NCI-H1105 treated with DMSO at 0.1 percent for 48 hours (cell line): Measurements from ENCODE around the gene ZNF618.
"Not testable (repeated sequence)": the region's sequence is repeated elsewhere in the genome, so short reads cannot be mapped to it uniquely, and the experiment has no call there.

ENCODE experiments used
- DNase-seq: peaks from one replicate; lab custom pipeline; 2025; lab: John Stamatoyannopoulos, UW

Gene ZNF618

GRCh38 chr9:113988385-113989016 lies 112.4 kb downstream of the ZNF618 start:
- no peak for DNase-seq

GRCh38 chr9:113989017-113989713 lies 113.1 kb downstream of the ZNF618 start:
- no peak for DNase-seq

GRCh38 chr9:113989714-113990569 lies 113.8 kb downstream of the ZNF618 start:
- no peak for DNase-seq

GRCh38 chr9:113990570-113990907 lies 114.4 kb downstream of the ZNF618 start:
- no peak for DNase-seq

GRCh38 chr9:113990975-113991471 lies 114.9 kb downstream of the ZNF618 start:
- no peak for DNase-seq

GRCh38 chr9:113991714-113992113 lies 115.6 kb downstream of the ZNF618 start:
- no peak for DNase-seq

GRCh38 chr9:113992276-113992951 lies 116.3 kb downstream of the ZNF618 start:
- peak; percentile 50 for DNase-seq

- DNase-seq: no peak
Measured at GRCh38 chr9:113992994-113993393, 116.9 kb downstream of the ZNF618 start.

GRCh38 chr9:113993838-113994540 lies 117.9 kb downstream of the ZNF618 start:
- peak; percentile 90 for DNase-seq

- DNase-seq: no peak
Measured at GRCh38 chr9:113995401-113995800, 119.3 kb downstream of the ZNF618 start.

- no peak for DNase-seq
Measured at GRCh38 chr9:113995963-113996362, 119.9 kb downstream of the ZNF618 start.

- no peak for DNase-seq
Measured at GRCh38 chr9:113996531-113997001, 120.5 kb downstream of the ZNF618 start.

- DNase-seq: not testable (repeated sequence)
Measured at GRCh38 chr9:113997064-113997463, 121.0 kb downstream of the ZNF618 start.

- no peak for DNase-seq
Measured at GRCh38 chr9:113997610-113998009, 121.5 kb downstream of the ZNF618 start.

- no peak for DNase-seq
Measured at GRCh38 chr9:113998114-113998513, 122.0 kb downstream of the ZNF618 start.

GRCh38 chr9:113998525-113999255 lies 122.6 kb downstream of the ZNF618 start:
- no peak for DNase-seq

GRCh38 chr9:113999256-114000062 lies 123.3 kb downstream of the ZNF618 start:
- no peak for DNase-seq

- no peak for DNase-seq
Measured at GRCh38 chr9:114000063-114000454, 124.0 kb downstream of the ZNF618 start.

GRCh38 chr9:114000671-114001409 lies 124.7 kb downstream of the ZNF618 start:
- no peak for DNase-seq
